K562 (cell line): ENCODE measurements around the gene SCUBE1.

Source experiments
- ARID4B ChIP-seq: sonication (generic); formaldehyde crosslinking; IDR thresholded peaks from 2 replicates; pipeline ENCODE4 v1.8.0; 2022; ENCODE audit warnings: mild to moderate bottlenecking, missing genetic modification reagents
- CTCF ChIP-seq, 3 experiments: IDR thresholded peaks in 2 of 3; conservative IDR thresholded peaks in 1 of 3; 2 replicates each; pipeline ENCODE4 v1.5.1; 2011 to 2012; ENCODE audit warnings: low read length in 3 of 3, mild to moderate bottlenecking in 3 of 3, control low read depth in 2 of 3, improper control_type of control experiment in 1 of 3, inconsistent platforms in 1 of 3, low read depth in 1 of 3, mixed read lengths in 1 of 3, moderate library complexity in 1 of 3; ENCODE audit not compliant: insufficient read depth in 2 of 3
- GABPA ChIP-seq: fragments of 200-800 bp; sonication (Bioruptor generic); conservative IDR thresholded peaks from 2 replicates; pipeline ENCODE4 v1.6.1; 2016; ENCODE audit warnings: low read depth, missing genetic modification characterization, missing compliant biosample characterization
- JUN ChIP-seq, 2 experiments: sonication (generic) in 1 of 2; formaldehyde crosslinking in 1 of 2; IDR thresholded peaks; 2 replicates each; pipeline versions ENCODE4 v1.6.1 to v1.8.0; 2012 to 2022; ENCODE audit warnings: borderline replicate concordance in 2 of 2, mild to moderate bottlenecking in 2 of 2, improper control_type of control experiment in 1 of 2, low read depth in 1 of 2, low read length in 1 of 2, missing genetic modification reagents in 1 of 2
- MEF2A ChIP-seq: IDR thresholded peaks from 2 replicates; pipeline ENCODE4 v1.6.1; 2011; ENCODE audit warnings: low read depth, mild to moderate bottlenecking, low read length, moderate library complexity; ENCODE audit not compliant: control insufficient read depth
- RFX7 ChIP-seq: fragments of 250-450 bp; sonication (Bioruptor Pico); IDR thresholded peaks from 2 replicates; pipeline ENCODE4 v1.5.1; 2021; ENCODE audit warnings: mild to moderate bottlenecking
- SMARCC2 ChIP-seq: fragments of 450-650 bp; IDR thresholded peaks from 2 replicates; pipeline ENCODE4 v1.6.1; 2017; ENCODE audit warnings: antibody characterized with exemption, moderate library complexity, mild to moderate bottlenecking, low read depth
- ZNF263 ChIP-seq: sonication (generic); formaldehyde crosslinking; IDR thresholded peaks from 2 replicates; pipeline ENCODE4 v1.8.0; 2022; ENCODE audit warnings: mild to moderate bottlenecking, missing genetic modification reagents, borderline replicate concordance

GRCh38 chr22:43302531-43303041, 40.6 kb downstream of the SCUBE1 start:
- no peak for TF ChIP-seq SMARCC2
- no peak for TF ChIP-seq MEF2A
- TF ChIP-seq CTCF (IDR thresholded peaks at IDR 0.05 in 2 of 3, conservative IDR thresholded peaks at IDR 0.05 in 1 of 3; ENCODE audit: insufficient read depth in 2 of 3, low read depth in 1 of 3, low read length in 3 of 3): no peak
- TF ChIP-seq ZNF263 (CRISPR knock-in tag): no peak
- TF ChIP-seq RFX7: no peak
- no peak for TF ChIP-seq ARID4B (CRISPR knock-in tag)
- TF ChIP-seq JUN (IDR thresholded peaks at IDR 0.05; ENCODE audit: borderline replicate concordance, low read depth, low read length): no peak
- TF ChIP-seq JUN (CRISPR knock-in tag; IDR thresholded peaks at IDR 0.05; ENCODE audit: borderline replicate concordance): no peak
- no peak for TF ChIP-seq GABPA (tag)
